T-helper 2 cell treated with Interferon-gamma antibody and Interleukin-4, amounts not matched to agents 100 ng/mL and 5 ng/mL, for 36 hours (primary cell): ENCODE data around the gene COL4A3. TPM values are rescaled to one million over a fixed set of nuclear protein-coding genes. Genes with fewer than 3 reads are reported as not detected.
"Not testable (repeated sequence)": the region's sequence is repeated elsewhere in the genome, so short reads cannot be mapped to it uniquely, and the experiment has no call there.

ENCODE experiments used
- intact Hi-C: fragments of 100-400 bp; cut with micrococcal nuclease; formaldehyde crosslinking; loops from one replicate; pipeline ENCODE4 v1.15.1; 2023
- total RNA-seq: library from RNA; stranded (reverse); gene quantifications from 2 replicates; pipeline ENCODE4 v1.2.3, GENCODE V29; 2022

The COL4A3 gene
- total RNA-seq, 1 donor from 2014 or later: not detected

DNA sequence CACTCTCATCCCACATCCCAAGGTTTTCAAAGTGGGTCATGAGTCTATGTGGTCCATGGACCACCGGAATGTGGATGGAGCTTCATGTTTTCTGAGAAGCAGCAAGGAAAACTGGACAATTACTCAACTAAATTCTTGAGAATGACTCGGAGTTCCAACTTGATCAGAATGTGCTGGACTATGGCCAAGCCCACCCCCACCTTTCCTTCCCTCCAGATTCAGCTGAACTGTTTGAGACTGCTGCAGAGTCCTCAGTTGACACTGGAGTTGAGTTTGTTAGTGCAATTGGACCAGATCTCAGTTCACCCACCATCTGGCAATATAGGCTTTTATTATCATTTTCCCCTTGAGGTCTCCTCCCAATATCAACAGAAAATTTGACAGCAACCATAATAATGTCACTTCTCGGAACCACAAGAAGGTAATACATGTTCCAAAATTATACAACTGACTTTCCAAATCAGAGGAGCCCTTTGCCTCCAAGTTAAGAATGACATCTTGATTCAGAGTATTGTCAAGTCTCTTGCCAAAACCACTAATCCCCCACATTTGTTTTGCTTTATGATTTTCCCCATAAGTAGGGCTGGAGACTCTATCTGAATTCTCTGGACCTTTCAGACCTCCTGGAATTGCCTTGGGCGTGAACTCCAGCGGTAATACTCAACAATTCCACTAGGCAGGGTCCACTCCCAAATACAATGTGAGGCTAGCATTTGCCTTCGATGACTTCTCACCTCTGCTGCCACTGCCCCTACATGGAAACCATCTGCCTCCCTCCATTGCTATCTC lies 9.2 kb upstream of the COL4A3 start:
- intact Hi-C loops: no loop called here

DNA sequence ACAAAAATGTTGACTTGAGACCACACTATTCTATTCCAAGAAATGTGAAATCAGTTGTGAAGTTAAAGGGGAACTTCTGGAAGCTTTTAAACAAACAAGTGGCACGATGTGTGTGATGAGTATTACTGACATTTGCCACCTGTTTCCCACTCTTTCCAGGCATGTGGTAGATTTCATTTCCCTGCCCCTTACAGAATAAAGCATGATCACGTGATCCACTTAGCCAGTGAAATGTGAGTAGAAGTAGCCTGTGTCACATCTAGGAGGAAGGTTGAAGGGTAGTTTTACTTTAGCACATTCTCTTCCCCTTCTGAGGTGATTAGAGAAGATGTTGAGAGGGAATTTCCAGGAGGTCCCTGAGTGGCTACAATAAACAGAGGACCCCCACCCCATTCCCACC lies 4.3 kb upstream of the COL4A3 start:
- intact Hi-C loops: no loop called here

DNA sequence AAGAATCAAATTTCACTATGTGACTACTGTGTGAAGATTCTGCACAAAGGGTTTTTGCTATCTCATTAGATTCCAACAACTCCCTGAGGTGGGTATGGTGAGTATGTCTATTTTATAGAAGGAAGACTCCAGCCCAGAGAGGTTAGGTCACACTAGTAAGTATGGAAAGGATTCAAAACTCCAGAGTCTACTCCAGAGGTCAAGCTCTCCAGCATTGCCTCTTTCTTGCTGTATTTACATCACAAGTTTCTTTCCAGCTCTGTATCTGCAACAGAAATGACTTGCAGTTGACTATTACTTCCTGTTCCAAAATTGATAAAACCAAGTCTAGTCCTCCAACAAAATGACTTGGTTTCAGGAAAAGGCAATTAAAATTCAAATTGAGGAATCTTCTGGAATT lies 2.5 kb upstream of the COL4A3 start:
- intact Hi-C loops: no loop called here

DNA sequence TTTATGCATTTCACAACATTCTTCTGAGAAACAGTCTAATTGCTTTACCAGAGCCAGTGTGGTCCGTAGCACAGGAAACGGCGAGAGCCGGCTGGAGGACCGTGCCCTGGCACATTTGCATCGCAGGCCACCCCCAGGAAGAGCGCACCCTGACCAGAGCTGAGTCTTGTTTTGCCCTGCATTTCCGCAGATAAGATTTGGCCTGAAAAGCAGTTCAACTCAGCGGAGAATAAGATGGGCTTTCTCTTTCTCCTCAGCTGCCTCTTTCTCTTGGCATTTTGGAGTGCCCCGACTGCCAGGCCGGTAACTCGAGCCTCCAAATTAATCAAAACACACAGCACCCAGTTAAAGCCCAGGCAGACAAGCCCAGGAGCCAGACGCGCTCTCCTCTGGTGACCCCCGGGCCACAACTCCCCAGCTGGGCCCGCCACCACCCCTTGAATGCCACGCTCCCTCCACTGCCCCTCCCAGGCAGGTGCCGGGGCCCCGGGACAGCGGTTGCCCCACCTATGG lies 883 bp upstream of the COL4A3 start:
- intact Hi-C loops: no loop called here

DNA sequence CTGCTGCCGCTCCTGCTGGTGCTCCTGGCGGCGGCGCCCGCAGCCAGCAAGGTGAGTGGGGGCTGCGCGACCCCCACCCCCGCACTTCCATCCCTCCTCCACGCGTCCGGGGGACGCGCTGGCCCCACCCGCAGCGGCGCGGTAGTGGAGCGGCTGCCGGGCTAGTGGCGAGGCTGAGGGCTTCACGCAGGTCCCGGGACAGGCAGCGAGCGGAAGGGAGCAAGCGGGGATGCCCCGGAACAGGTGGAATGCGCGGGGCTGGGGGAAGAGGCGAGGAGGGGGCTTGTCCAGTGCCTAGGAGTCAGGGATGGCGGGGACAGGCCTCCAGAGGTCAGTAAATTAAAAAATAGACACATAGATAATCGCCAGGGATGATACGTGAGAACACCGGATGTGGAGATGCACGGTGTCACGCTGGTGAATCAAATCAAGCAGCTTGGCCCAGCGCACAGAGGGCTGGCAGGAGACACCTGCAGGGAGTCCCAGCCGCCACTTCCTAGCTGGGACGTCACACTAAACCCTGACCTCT lies 403 bp downstream of the COL4A3 start:
- intact Hi-C loops: no loop called here

DNA sequence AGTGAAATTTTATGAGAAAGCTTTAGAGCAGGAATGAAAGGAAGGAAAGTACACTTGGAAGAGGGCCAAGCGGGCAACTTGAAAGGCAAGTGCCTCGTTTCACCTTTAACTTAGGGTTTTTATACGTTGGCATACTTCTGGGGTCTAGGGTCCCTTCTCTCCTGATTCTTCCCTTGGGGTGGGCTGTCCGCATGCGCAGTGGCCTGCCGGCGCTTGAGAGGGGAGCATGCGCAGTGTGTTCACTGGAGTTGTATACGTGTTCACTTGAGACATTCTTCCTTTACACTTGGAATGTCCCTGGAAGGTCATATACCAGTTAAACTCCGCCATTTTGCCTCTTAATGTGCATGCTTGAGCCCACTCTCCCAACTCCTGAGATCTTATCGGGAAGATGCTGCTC lies 7.4 kb downstream of the COL4A3 start:
- intact Hi-C loops: not testable (repeated sequence)

DNA sequence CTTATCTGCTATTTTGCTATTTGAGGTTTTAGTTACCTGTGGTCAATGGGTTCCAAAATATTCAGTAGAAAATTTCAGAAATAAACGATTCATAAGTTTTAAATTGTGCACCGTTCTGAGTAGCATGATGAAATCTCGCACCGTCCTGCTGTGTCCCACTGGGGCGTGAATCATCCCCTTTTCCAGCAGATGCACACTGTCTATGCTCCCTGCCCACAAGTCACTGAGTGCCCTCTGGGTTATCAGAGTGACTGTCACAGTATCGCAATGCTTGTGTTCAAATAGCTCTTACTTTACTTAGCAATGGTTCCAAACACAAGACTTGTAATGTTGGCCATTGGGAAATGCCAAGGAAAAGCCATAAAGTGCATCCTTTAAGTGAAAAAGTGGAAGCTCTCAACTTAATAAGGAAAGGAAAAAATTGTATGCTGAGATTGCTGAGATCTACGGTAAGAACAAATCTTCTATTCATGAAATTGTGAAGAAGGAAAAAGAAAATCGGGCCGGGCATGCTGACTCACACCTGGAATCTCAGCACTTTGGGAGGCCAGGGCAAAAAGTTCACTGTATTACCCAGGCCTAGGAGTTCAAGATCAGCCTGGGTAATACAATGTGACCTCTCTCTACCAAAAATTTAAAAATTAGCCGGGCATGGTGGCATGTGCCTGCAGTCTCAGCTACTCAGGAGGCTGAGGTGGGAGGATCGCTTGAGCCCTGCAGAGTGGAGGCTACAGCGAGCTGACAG lies 13.3 kb downstream of the COL4A3 start:
- intact Hi-C loops: no loop called here

DNA sequence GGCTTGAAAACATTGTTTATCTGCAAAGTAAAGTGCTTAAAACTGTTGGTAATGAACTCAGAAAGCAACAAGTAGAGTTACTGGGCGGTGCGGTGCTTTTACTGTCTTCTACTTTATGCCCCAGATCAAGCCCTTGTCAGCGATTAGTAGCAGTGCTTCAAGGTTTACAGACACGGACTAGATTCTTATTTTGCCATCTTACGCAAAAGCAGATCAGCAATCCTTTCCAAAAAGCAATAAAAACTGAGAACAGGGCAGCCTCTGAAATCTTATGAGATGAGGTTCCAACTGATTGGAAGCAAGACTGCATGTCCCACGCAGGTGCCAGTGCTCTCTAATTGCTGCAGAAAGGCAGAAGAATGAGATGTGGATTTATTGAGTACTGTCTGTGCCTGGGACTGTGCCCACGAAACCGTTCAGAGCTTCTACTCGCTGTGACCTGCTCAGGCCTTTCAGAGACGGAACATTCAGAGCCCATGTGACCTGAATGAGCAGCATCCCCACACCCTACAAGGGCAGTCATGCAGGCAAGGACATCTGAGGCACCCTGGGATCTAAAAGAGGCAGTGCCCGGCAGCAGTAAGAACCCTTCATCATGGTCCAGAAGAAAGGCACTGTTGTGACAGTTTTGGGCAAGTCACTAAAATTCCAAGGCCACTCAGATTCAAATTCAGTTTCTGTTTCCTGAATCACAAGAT lies 15.7 kb downstream of the COL4A3 start:
- intact Hi-C loops: no loop called here

DNA sequence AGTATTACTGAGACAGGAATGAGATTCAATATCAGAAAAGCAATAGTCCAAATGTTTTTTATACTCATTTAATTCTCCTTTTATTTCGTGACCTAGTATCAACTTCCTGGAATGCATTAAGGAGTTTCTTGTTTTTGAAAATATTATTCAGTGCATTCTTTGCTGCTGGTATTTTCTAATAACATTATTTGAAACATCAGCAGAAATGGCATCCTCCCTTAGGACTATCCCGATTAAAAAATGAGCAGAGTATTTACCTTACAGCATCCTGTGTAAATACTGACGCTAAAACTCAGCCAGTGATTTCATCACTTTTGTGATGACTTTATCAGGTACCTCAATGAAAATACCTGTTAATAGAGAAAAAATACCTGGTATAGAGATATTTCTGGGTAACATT lies 16.3 kb downstream of the COL4A3 start:
- intact Hi-C loops: no loop called here

DNA sequence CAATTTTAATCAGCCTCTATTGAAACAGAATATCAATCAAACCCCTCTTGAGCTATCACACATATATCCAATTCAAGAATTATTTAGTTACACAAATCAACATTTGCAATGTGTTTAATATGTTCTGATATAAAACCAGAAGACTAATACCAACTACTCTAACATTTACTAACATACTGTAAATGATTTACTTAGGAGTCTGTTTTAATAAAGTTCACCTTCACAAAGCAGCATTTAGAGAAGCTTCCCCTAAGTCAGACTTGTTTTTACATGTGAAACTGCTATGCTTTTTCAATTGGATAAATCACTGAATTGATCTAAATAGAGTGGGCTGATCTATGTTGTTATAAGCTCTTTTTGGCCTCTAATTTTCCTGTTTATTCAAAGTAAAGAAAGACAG lies 18.3 kb downstream of the COL4A3 start:
- intact Hi-C loops: no loop called here

DNA sequence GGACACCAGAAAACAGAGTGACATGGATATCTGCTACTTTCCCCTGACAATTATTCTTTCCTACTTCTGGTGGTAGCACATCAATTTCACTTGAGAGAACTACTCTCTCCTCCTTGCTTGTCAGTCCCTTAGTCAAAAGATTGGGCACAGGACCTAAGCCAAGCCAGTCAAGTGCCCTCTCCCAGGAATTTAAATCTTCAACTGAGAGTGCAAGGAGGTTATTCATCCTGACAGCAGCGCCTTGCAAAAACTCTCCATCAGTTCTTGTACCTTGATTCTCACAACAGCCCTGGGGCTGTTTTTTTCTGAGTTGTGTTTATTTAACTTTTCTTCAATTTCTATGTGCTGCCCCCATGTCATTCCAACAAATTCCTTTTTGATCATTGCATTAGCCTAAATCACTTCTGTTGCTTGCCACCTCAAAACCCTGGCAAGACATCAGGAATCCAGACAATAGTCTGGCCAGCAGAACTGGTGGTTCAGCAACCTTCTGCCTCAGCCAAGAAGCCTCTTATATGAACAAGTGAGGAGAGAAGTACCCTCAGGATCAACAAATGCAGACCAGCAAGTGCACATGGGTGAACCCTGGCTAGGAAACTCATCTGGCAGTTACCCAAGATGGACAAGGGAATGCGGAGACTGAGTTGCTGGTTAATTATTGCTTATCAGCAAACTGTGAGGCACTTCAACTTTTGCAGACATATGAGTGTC lies 19.4 kb downstream of the COL4A3 start:
- intact Hi-C loops: no loop called here

DNA sequence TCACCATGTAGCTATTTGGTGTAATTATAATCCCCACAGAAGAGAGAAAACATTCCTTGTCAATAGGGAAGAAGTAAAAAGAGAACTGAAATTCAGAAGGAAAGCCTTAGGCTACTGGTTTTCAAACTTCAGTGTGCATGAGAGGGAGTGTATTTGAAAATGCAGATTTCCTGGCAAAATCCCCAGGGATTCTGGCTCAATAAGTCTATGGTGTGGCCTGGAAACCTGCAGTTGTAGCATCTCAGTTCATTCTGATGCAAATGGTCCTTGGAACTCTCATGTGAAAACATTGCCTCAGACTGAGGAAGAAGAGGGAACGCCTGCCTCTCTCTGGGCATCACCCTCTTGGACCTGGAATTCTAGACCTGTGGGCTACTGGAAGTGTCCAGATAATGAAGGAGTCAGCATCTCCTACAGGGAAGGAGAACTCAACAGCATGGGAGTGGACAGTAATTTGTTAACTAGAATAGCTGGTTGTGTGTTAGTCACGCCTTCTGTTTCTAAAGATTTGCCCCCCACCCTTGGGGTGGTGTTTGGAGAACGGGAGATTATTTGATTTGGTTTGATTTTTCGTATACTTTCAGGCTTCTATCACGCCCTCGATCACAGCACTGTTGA lies 21.3 kb downstream of the COL4A3 start:
- intact Hi-C loops: no loop called here

DNA sequence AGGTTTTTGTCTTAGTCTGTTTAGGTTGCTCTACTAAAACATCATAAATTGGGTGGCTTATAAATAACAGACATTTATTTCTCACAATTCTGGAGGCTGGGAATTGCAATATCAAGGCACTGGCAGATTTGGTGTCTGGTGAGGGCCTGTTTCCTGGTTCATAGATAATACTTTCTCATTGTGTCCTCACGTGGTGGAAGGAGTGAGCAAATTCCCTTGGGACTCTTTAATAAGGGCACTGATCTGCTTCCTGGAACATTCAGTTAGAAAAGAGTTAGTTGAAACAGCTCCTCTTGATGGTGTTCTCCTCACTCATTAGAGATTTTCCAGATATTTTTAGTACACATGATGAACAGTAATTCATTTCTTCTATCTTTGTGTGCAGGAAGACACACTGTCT lies 22.3 kb downstream of the COL4A3 start:
- intact Hi-C loops: no loop called here

DNA sequence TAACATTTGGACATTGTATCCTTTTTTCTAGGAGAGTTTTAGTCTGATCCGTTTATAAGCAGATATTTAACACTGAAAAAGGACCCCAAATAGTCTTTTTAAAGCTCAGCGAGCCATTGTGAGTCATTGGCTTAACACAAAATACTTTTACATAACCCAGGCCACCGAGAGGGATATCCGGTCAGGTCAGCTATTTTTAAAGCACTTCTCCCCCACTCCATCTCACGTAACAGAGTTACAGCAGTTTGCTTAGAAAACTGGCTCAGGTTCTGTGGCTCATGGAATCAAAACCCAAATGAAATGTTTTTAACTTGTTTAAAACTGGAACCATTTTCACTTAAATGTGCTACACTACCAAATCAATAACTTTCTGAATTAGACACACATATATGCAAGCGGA lies 23.9 kb downstream of the COL4A3 start:
- intact Hi-C loops: no loop called here

DNA sequence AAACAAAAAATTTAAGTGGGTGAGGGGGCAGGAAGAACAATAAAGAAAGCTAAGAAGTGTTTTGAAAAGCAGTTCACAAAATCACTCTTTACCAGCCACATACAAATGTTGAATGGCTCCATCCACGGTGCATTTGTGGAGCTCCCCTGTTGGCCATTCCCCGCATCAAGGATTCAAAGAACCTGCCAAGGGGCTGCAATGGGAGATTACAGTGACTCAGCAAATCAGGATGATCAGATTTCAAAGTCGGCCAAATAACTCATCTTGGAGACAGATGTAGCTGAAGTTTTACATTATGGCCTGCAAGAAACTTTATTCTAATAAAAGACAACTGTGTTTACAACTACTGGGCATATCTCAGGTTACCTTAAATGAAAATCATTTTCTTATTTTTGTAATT lies 26.9 kb downstream of the COL4A3 start:
- intact Hi-C loops: no loop called here

DNA sequence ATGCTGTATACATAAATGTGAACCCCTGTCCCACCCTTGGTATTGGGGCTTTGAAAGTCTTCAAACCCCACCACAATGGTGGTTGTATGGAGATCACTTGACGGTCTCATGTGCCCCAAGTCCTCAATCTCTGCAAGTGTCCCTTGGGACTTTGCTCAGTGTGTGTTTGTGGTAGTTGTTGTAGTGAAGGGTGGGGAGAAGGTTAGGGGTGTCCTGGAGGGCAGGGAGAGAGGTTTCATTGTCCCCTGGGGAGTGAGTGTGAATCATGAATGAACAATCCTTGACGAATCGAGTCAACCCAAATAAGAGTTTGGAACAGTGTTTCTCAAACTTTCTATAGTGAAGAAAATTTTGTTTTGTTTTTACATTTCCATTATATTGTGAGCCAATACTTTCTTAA lies 28.1 kb downstream of the COL4A3 start:
- intact Hi-C loops: no loop called here

DNA sequence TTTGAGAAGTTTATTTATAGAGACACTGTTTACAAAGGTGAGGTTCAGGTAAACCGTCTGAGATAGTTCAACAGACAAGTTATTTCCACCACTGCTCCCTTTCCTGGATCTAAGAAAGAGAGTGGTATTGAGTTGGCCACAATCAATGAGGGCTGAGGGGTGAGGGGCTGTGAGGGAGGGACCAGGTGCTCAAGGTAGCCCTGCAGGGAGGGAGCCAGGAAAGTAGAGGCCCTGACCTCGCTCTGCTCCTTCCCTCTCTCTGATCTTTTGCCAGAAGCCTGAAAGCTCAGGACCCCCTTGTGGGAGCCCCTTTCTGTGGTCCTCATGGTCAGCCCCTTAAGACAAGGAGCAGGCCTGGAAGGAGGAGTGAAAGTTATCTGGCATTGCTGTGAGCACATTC lies 29.8 kb downstream of the COL4A3 start:
- intact Hi-C loops: no loop called here

DNA sequence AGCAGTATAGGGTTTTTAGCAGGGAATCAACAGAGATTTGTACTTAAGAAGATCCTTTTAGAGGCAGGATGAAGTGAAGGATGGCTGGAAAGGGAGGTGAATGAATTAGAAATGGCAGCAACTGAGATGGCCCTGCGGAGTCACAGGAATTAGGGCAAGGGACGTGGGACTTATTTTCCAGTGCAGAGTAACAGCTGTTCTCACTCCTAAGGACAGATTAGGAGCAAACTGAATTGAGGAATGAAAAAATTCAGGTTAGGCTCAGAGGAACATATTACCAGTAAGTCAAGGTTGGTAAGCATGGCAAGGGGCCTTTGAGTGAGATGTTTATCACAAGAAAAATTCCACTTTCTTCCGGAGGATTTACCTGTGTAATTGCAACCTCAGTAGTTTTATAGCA lies 34.4 kb downstream of the COL4A3 start:
- intact Hi-C loops: no loop called here

DNA sequence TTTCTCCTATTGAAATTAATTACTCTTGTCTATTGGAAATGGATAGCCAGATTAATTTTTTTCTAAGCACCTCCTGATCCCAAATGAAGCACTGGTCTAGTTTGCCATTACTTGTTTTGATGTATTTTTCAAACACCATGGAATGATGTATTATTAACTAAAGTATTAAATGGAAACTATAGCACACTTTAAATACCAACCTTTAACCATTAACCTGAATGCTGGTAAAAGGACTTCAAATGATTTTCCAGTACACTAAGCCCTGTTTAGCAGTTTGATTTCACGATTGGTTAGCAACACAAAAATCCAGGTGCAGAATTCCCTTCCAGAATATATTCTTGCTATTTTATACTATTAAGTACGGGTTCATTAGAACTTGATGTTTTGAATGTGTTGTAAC lies 37.3 kb downstream of the COL4A3 start:
- intact Hi-C loops: no loop called here

DNA sequence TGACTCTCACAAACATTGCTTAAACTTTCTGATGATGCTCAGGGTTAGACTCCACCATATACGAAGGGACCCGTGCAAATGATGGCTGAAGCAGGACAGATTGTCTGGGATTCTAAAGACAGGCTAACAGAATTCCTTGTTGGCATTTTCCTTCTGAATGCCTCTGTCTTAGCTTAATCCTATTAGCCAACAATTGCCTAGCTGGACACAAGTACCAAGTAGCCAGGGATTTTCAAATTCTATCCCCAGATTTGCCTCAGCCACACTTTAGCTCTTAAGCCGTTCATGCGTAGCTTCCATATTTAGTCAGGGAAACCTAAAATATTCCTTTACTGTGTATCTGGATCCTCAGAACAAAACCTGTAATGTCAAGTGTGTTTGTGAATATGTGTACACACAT lies 40.0 kb downstream of the COL4A3 start:
- intact Hi-C loops: no loop called here

DNA sequence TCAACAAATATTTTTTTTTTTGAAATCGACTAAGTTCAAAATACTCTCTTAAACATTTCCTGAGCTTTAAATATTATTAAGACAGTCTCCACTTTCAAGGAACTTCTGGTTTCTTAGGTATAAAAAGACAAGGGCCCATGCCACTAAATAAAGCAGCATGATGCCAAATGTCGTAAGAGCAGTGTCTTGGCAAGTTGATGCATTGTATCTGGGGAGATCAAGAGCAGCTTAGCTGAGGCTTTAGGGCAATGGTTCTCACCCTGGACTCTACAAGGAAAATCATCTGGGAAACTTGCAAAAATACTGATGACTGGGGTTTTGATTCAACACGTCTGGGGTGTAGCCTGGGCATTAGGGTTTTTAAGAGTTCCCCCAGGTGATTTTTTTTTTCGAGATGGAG lies 41.3 kb downstream of the COL4A3 start:
- intact Hi-C loops: no loop called here
